PC-3 (cell line): ENCODE results near the gene SOAT2. TPM values are rescaled to one million over a fixed set of nuclear protein-coding genes. Genes with fewer than 3 reads are reported as not detected.

ENCODE experiments used
- ATAC-seq: fragments of 200-7000 bp; cut with Tn5 transposase; 2 replicates; pipeline ENCODE4 v1.9.1; 2020; ENCODE audit warnings: mild to moderate bottlenecking, moderate library complexity
- BruUV-seq: library from RNA; stranded (reverse); fragments of 400-500 nt; replicated peaks from 2 replicates; lab custom pipeline; 2021; lab: Mats Ljungman, UMichigan
- CTCF ChIA-PET: fragments of 300-600 bp; sonication (Branson Sonifier 250); formaldehyde crosslinking; loops from one replicate; lab custom pipeline; 2022; ENCODE audit warnings: antibody characterized with exemption; lab: Charles Lee
- POLR2A ChIA-PET: fragments of 300-600 bp; sonication (Branson Sonifier 250); formaldehyde crosslinking; loops from one replicate; lab custom pipeline; 2022; ENCODE audit warnings: antibody characterized with exemption; ENCODE audit not compliant: unreplicated experiment; lab: Charles Lee
- DNase-seq: peaks from one replicate; pipeline ENCODE4 v3.0.0-alpha.2; 2015
- H2AFZ ChIP-seq: fragments of 300-600 bp; sonication (generic); 2 replicates; pipeline ENCODE4 v1.6.0; 2016; ENCODE audit warnings: antibody characterized with exemption, low read length
- H3F3A ChIP-seq: fragments of 300-600 bp; sonication (generic); one replicate; pipeline ENCODE4 v1.6.0; 2017; ENCODE audit warnings: antibody characterized with exemption, low read length, control low read depth, mild to moderate bottlenecking; ENCODE audit not compliant: unreplicated experiment
- H3K27ac ChIP-seq: fragments of 300-600 bp; sonication (generic); 2 replicates; pipeline ENCODE4 v1.5.1; 2016; ENCODE audit warnings: mild to moderate bottlenecking, low read length
- H3K27me3 ChIP-seq: fragments of 300-600 bp; sonication (generic); 2 replicates; pipeline ENCODE4 v1.6.1; 2016; ENCODE audit warnings: low read length, mixed read lengths
- H3K36me3 ChIP-seq: fragments of 300-600 bp; sonication (generic); 2 replicates; pipeline ENCODE4 v1.6.1; 2016; ENCODE audit warnings: low read depth, mixed run types, low read length, mixed read lengths
- H3K4me1 ChIP-seq: fragments of 300-600 bp; sonication (generic); 2 replicates; pipeline ENCODE4 v1.5.1; 2016; ENCODE audit warnings: low read length; ENCODE audit not compliant: insufficient read depth
- H3K4me2 ChIP-seq: fragments of 300-600 bp; sonication (generic); 2 replicates; pipeline ENCODE4 v1.6.0; 2016; ENCODE audit warnings: low read length
- H3K4me3 ChIP-seq: fragments of 300-600 bp; sonication (generic); 2 replicates; pipeline ENCODE4 v1.5.1; 2016; ENCODE audit warnings: mild to moderate bottlenecking, low read length, mixed read lengths
- H3K79me2 ChIP-seq: fragments of 300-600 bp; sonication (generic); 2 replicates; pipeline ENCODE4 v1.6.1; 2017; ENCODE audit warnings: low read length, mixed read lengths
- H3K9ac ChIP-seq: fragments of 300-600 bp; sonication (generic); 2 replicates; pipeline ENCODE4 v1.6.0; 2016; ENCODE audit warnings: mild to moderate bottlenecking, low read length
- H3K9me2 ChIP-seq: fragments of 300-600 bp; sonication (generic); replicated peaks from 2 replicates; pipeline ENCODE4 v1.6.1; 2016; ENCODE audit warnings: mixed run types, low read length, mixed read lengths
- H3K9me3 ChIP-seq: fragments of 300-600 bp; sonication (generic); 2 replicates; pipeline ENCODE4 v1.6.1; 2016; ENCODE audit warnings: low read length, mixed read lengths
- H4K20me1 ChIP-seq: fragments of 300-600 bp; sonication (generic); 2 replicates; pipeline ENCODE4 v1.6.1; 2016; ENCODE audit warnings: low read length, mixed read lengths
- EZH2 ChIP-seq: fragments of 300-600 bp; sonication (generic); IDR thresholded peaks from one replicate; pipeline ENCODE4 v1.6.1; 2017; ENCODE audit warnings: antibody characterized with exemption, mild to moderate bottlenecking, low read length; ENCODE audit not compliant: unreplicated experiment
- EZH2phosphoT487 ChIP-seq: fragments of 300-600 bp; sonication (generic); IDR thresholded peaks from 2 replicates; pipeline ENCODE4 v1.6.1; 2018; ENCODE audit warnings: mild to moderate bottlenecking, antibody characterized with exemption, low read length, borderline replicate concordance
- intact Hi-C: fragments of 100-400 bp; cut with micrococcal nuclease; formaldehyde crosslinking; loops from 2 replicates; pipeline ENCODE4 v1.9.0; 2023
- total RNA-seq: library from RNA; depleted of rRNA; stranded (reverse); fragments of >200 nt; gene quantifications from 2 replicates; pipeline ENCODE4 v1.2.3, GENCODE V29; 2014
- TF ChIP-seq, protein P1 (sequence below): fragments of 300-600 bp; sonication (generic); conservative IDR thresholded peaks from 2 replicates; pipeline ENCODE4 v1.5.1; 2017; ENCODE audit warnings: antibody characterized with exemption, low read depth, mild to moderate bottlenecking, low read length

The SOAT2 gene
- total RNA-seq, 1 experiment from 2014 or later: 0.07 TPM

DNA sequence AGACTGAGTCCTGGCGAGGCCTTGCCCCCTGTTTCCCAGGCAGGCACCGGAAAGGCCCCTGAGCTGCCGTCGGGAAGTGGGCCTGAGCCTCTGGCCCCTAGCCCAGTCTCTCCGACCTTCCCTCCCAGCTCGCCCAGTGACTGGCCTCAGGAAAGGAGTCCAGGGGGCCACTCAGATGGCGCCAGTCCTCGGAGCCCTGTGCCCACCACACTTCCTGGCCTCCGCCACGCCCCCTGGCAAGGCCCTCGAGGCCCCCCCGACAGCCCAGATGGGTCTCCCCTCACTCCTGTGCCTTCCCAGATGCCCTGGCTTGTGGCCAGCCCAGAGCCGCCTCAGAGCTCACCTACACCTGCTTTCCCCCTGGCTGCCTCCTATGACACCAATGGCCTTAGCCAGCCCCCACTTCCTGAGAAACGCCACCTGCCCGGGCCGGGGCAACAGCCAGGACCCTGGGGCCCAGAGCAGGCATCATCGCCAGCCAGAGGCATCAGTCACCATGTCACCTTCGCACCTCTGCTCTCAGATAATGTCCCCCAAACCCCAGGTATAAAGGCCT is 42.5 kb upstream of the SOAT2 start:
- no peak overlapping the region for H2AFZ ChIP-seq
- ChIA-PET CTCF (interaction anchor here (1.3 to 1.8 kb wide), 2 partner anchors 13 to 38 kb away, joined by 4 to 13 read pairs; no protein-coding TSS in a partner anchor), POLR2A (no interaction called here)
- no peaks in the 10 kb centered on the region for H3K9me3 ChIP-seq
- no peak overlapping the region for H3K27ac ChIP-seq
- no peaks in the 10 kb centered on the region for H3F3A ChIP-seq
- H3K36me3 ChIP-seq: peaks cover 4% of the 10 kb centered on the region; the same call in 1 of the 2 replicates
- H3K79me2 ChIP-seq: no peaks in the 10 kb centered on the region
- no peak for DNase-seq
- TF ChIP-seq EZH2: no peak
- no peak for TF ChIP-seq EZH2phosphoT487
- TF ChIP-seq, protein P1, sequence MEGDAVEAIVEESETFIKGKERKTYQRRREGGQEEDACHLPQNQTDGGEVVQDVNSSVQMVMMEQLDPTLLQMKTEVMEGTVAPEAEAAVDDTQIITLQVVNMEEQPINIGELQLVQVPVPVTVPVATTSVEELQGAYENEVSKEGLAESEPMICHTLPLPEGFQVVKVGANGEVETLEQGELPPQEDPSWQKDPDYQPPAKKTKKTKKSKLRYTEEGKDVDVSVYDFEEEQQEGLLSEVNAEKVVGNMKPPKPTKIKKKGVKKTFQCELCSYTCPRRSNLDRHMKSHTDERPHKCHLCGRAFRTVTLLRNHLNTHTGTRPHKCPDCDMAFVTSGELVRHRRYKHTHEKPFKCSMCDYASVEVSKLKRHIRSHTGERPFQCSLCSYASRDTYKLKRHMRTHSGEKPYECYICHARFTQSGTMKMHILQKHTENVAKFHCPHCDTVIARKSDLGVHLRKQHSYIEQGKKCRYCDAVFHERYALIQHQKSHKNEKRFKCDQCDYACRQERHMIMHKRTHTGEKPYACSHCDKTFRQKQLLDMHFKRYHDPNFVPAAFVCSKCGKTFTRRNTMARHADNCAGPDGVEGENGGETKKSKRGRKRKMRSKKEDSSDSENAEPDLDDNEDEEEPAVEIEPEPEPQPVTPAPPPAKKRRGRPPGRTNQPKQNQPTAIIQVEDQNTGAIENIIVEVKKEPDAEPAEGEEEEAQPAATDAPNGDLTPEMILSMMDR: no peak
- H3K4me3 ChIP-seq: no peak overlapping the region
- H4K20me1 ChIP-seq: no peaks in the 10 kb centered on the region
- intact Hi-C loops: loop anchor here (10.0 kb wide), 1 partner anchor 114 kb away; no protein-coding TSS in a partner anchor
- H3K4me1 ChIP-seq: peaks cover 19% of the 10 kb centered on the region
- H3K9me2 ChIP-seq: no peaks in the 10 kb centered on the region
- no peaks in the 10 kb centered on the region for H3K27me3 ChIP-seq
- ATAC-seq: no peak
- H3K4me2 ChIP-seq: no peak overlapping the region
- BruUV-seq: no TSS peak
- no peak overlapping the region for H3K9ac ChIP-seq

- H3K36me3 ChIP-seq: peaks cover 4% of the 10 kb centered on the region; the same call in 1 of the 2 replicates
- H3K9me3 ChIP-seq: no peaks in the 10 kb centered on the region
- no peaks in the 10 kb centered on the region for H3K9me2 ChIP-seq
- ATAC-seq: peak; percentile 60
- DNase-seq: peak; percentile 87
- peaks cover 24% of the 10 kb centered on the region for H3K4me1 ChIP-seq
- BruUV-seq: no TSS peak
- no peak overlapping the region for H3K9ac ChIP-seq
- ChIA-PET POLR2A (interaction anchor here (1.0 kb wide), 1 partner anchor 56 kb away, joined by 5 read pairs; the partner anchor contains the start of gene EIF4B), CTCF (interaction anchor here (0.5 to 1.8 kb wide), 7 partner anchors 14 to 597 kb away, joined by 3 to 13 read pairs (median 4); partner anchors contain the start of gene SPRYD3)
- H3K27me3 ChIP-seq: no peaks in the 10 kb centered on the region
- no peak for TF ChIP-seq EZH2phosphoT487
- TF ChIP-seq, protein P1: peak; percentile 77
- TF ChIP-seq EZH2: no peak
- H4K20me1 ChIP-seq: no peaks in the 10 kb centered on the region
- H3K4me3 ChIP-seq: no peak overlapping the region
- H3F3A ChIP-seq: no peaks in the 10 kb centered on the region
- no peaks in the 10 kb centered on the region for H3K79me2 ChIP-seq
- H3K27ac ChIP-seq: no peak overlapping the region
- peak overlapping the region; percentile 48 for H3K4me2 ChIP-seq
- intact Hi-C loops: loop anchor here (10.0 kb wide), 1 partner anchor 113 kb away; no protein-coding TSS in a partner anchor
- no peak overlapping the region for H2AFZ ChIP-seq
Observed at GRCh38 chr12:53061404-53062010, 41.8 kb upstream of the SOAT2 start.
